ENCODE results near the gene STAB2.

The STAB2 gene

DNA sequence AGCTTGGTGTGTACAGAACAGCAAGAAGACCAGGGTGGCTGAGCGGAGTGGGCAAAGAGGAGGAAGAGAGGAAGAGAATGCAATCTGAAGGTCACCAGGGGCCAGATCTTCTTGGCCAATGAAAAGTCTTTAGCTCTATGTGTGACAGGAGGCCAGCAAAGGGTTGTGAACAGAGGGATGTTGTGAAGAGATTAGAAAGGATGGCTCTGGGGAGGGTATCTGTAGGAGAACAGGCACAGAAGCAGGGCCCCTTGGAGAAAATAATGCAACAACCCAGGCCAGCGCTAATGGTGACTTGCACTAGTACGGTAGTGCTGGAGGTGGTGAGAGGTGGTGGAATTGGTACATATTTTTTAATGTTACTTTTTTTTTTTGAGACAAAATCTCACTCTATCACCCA, 156.7 kb downstream of the STAB2 start:
- H3K36me3 ChIP-seq (ENCODE audit: control insufficient read depth, insufficient read depth, low read length), result no peaks in the 10 kb centered on the region

DNA sequence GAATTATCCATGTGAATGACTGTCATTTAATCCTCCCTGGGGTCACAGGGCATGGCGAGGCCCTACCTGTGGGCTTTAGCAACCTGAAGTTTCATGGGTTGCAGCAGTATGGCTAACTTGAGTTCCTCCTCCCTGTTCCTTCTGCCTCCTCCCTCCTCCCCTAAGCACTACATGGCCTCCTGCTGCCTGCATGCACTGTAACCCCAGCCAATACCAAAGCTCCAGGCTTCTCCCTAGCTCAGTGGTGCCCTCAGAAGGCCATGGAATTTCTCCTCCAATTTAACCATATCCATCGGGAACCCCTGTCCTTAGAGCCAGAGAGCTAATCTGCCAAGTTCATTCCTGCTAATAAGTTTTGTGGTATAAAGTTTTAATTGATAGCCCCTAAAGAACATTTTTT, 158.9 kb downstream of the STAB2 start:
- H3K27ac ChIP-seq (ENCODE audit: low read depth, low read length), result no peak overlapping the region

More for the DNA sequence above, 156.7 kb downstream of the STAB2 start:
- H3K27ac ChIP-seq (ENCODE audit: low read depth, low read length), result no peak overlapping the region
- H3K4me1 ChIP-seq (ENCODE audit: control insufficient read depth, insufficient read depth, low read length), result no peaks in the 10 kb centered on the region
- no peaks in the 10 kb centered on the region for H3K27me3 ChIP-seq (ENCODE audit: control insufficient read depth, insufficient read depth, low read length)
- H3K9me3 ChIP-seq (ENCODE audit: control insufficient read depth, insufficient read depth, low read length), result no peaks in the 10 kb centered on the region
- no peak overlapping the region for H3K9ac ChIP-seq (ENCODE audit: low read depth, low read length)
- H3K4me3 ChIP-seq (ENCODE audit: low read depth, low read length), result no peak overlapping the region

DNA sequence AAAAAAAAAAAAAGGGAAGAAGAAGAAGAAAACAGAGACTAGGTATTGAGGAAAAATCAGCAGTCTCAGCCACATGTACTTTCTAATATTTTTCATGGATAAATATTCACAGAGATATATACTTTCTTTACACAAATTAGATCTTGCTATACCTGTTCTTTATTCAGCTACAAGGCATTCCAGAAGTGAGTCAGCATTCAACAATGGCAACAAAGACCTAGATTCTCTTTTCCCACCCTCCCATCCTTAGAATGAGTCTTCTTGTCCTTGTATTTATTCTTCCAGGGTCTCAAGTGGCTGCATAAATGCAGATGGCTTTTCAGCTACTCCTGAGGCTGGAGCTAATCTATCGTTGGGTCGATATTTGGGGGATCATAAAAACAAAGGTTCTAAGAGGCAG, 160.9 kb downstream of the STAB2 start:
- H3K9ac ChIP-seq (ENCODE audit: low read depth, low read length), result no peak overlapping the region
- H3K36me3 ChIP-seq (ENCODE audit: control insufficient read depth, insufficient read depth, low read length), result no peaks in the 10 kb centered on the region
- H3K4me3 ChIP-seq (ENCODE audit: low read depth, low read length), result no peak overlapping the region
- no peaks in the 10 kb centered on the region for H3K4me1 ChIP-seq (ENCODE audit: control insufficient read depth, insufficient read depth, low read length)
- H3K9me3 ChIP-seq (ENCODE audit: control insufficient read depth, insufficient read depth, low read length), result no peaks in the 10 kb centered on the region
- H3K27ac ChIP-seq (ENCODE audit: low read depth, low read length), result no peak overlapping the region
- H3K27me3 ChIP-seq (ENCODE audit: control insufficient read depth, insufficient read depth, low read length), result no peaks in the 10 kb centered on the region

More for the DNA sequence above, 158.9 kb downstream of the STAB2 start:
- Histone ChIP-seq H3K4me1 (ENCODE audit: control insufficient read depth, insufficient read depth, low read length) (no peaks in the 10 kb centered on the region), H3K4me3 (ENCODE audit: low read depth, low read length) (no peak overlapping the region), H3K9me3 (ENCODE audit: control insufficient read depth, insufficient read depth, low read length) (no peaks in the 10 kb centered on the region), H3K27me3 (ENCODE audit: control insufficient read depth, insufficient read depth, low read length) (no peaks in the 10 kb centered on the region), H3K9ac (ENCODE audit: low read depth, low read length) (no peak overlapping the region), H3K36me3 (ENCODE audit: control insufficient read depth, insufficient read depth, low read length) (no peaks in the 10 kb centered on the region)

DNA sequence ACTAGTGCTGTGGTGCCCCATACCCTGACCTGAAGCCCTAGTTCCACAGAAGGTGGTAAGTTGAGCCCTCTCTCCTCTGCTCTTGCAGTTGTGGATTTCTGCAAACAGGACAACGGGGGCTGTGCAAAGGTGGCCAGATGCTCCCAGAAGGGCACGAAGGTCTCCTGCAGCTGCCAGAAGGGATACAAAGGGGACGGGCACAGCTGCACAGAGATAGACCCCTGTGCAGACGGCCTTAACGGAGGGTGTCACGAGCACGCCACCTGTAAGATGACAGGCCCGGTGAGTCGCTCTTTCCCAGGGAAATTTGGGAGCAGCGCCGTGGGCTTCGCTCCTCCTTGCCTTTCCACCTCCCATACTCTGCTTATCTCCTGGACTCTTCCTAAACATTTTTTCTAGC, 161.8 kb downstream of the STAB2 start:
- Histone ChIP-seq H3K27ac (ENCODE audit: low read depth, low read length) (no peak overlapping the region), H3K4me1 (ENCODE audit: control insufficient read depth, insufficient read depth, low read length) (no peaks in the 10 kb centered on the region), H3K9me3 (ENCODE audit: control insufficient read depth, insufficient read depth, low read length) (no peaks in the 10 kb centered on the region), H3K27me3 (ENCODE audit: control insufficient read depth, insufficient read depth, low read length) (no peaks in the 10 kb centered on the region), H3K4me3 (ENCODE audit: low read depth, low read length) (no peak overlapping the region), H3K9ac (ENCODE audit: low read depth, low read length) (no peak overlapping the region), H3K36me3 (ENCODE audit: control insufficient read depth, insufficient read depth, low read length) (no peaks in the 10 kb centered on the region)

DNA sequence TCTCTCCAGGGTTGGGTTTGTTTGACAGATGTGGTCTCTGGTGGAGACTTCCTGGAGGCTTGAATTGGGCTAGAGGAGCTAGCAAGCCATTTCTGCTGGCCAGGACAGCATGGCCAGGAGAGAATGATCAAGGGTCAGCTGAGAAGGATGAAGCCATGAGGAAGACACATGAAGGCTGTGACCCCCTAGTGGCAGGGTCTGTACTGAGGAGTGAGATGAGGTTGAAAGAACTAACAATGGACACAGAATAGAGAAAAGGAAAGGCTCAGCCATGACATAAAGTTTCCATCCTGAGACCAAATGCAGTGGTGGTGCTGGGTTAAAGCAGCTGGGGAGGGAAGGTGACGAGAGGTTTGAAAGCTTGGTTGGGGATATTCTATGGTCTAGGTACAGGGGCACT, 164.1 kb downstream of the STAB2 start:
- no peaks in the 10 kb centered on the region for H3K4me1 ChIP-seq (ENCODE audit: control insufficient read depth, insufficient read depth, low read length)
- no peak overlapping the region for H3K27ac ChIP-seq (ENCODE audit: low read depth, low read length)
- no peaks in the 10 kb centered on the region for H3K9me3 ChIP-seq (ENCODE audit: control insufficient read depth, insufficient read depth, low read length)
- H3K4me3 ChIP-seq (ENCODE audit: low read depth, low read length), result no peak overlapping the region
- no peak overlapping the region for H3K9ac ChIP-seq (ENCODE audit: low read depth, low read length)
- H3K27me3 ChIP-seq (ENCODE audit: control insufficient read depth, insufficient read depth, low read length), result no peaks in the 10 kb centered on the region
- H3K36me3 ChIP-seq (ENCODE audit: control insufficient read depth, insufficient read depth, low read length), result no peaks in the 10 kb centered on the region

DNA sequence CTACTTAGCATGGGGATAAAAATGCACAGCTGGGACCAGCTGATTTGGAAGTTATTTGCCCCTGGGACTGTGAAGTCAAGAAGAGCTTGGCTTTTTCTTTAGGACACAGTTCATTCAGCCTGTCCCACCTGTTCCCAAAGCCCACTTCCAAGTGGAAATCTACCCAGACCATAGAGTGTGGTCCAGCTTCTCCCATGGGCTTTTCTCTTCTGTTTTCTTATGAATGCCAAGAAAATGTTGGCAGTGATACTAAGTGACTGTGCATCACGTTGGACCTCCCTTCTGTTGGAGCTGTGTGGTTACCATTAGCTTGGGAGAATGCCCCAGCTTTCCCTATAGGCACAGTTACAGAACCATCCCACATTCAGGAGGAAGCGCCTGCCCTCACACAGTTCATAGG, 164.5 kb downstream of the STAB2 start:
- Histone ChIP-seq H3K4me3 (ENCODE audit: low read depth, low read length) (no peak overlapping the region), H3K9me3 (ENCODE audit: control insufficient read depth, insufficient read depth, low read length) (no peaks in the 10 kb centered on the region), H3K9ac (ENCODE audit: low read depth, low read length) (no peak overlapping the region), H3K36me3 (ENCODE audit: control insufficient read depth, insufficient read depth, low read length) (no peaks in the 10 kb centered on the region), H3K27ac (ENCODE audit: low read depth, low read length) (no peak overlapping the region), H3K4me1 (ENCODE audit: control insufficient read depth, insufficient read depth, low read length) (no peaks in the 10 kb centered on the region), H3K27me3 (ENCODE audit: control insufficient read depth, insufficient read depth, low read length) (no peaks in the 10 kb centered on the region)

DNA sequence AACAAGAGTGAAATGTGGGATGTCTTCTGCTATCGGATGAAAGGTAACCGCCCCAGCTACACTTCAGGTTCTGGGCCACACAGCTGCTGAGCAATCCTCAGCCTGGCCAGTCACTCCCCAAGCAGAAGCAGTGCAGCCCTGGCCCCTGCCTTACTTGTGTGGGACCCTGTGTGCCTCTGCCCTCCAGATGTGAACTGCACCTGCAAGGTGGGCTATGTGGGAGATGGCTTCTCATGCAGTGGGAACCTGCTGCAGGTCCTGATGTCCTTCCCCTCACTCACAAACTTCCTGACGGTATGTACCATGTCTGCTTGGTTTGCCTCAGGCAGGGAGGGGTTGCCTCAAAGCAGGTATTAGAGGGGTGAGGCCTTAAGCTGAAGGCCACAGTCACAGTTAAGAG, 168.4 kb downstream of the STAB2 start:
- H3K9me3 ChIP-seq (ENCODE audit: control insufficient read depth, insufficient read depth, low read length), result no peaks in the 10 kb centered on the region
- no peak overlapping the region for H3K9ac ChIP-seq (ENCODE audit: low read depth, low read length)
- H3K27me3 ChIP-seq (ENCODE audit: control insufficient read depth, insufficient read depth, low read length), result no peaks in the 10 kb centered on the region
- no peaks in the 10 kb centered on the region for H3K36me3 ChIP-seq (ENCODE audit: control insufficient read depth, insufficient read depth, low read length)
- no peak overlapping the region for H3K4me3 ChIP-seq (ENCODE audit: low read depth, low read length)
- H3K27ac ChIP-seq (ENCODE audit: low read depth, low read length), result no peak overlapping the region
- H3K4me1 ChIP-seq (ENCODE audit: control insufficient read depth, insufficient read depth, low read length), result no peaks in the 10 kb centered on the region

DNA sequence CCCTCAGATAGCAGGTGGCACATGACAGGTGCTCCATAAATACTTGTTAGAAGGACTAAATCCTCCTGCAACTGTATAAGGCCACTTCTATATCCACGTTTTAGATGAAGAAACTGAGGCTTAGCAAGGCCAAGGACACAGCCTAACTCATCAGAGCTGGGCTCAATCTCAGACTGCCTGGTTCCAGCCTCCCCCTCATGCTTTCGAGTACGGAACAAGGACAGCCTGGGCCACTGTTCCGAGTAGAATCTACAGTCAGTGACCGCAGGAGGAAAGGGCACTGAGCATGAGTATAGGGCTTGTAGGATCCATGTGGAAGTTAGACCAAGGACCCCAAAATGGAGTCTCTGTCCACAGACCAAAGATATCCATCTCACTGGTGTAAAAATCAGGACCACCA, 169.4 kb downstream of the STAB2 start:
- no peak overlapping the region for H3K27ac ChIP-seq (ENCODE audit: low read depth, low read length)
- H3K9ac ChIP-seq (ENCODE audit: low read depth, low read length), result no peak overlapping the region
- no peaks in the 10 kb centered on the region for H3K4me1 ChIP-seq (ENCODE audit: control insufficient read depth, insufficient read depth, low read length)
- no peak overlapping the region for H3K4me3 ChIP-seq (ENCODE audit: low read depth, low read length)
- no peaks in the 10 kb centered on the region for H3K9me3 ChIP-seq (ENCODE audit: control insufficient read depth, insufficient read depth, low read length)
- no peaks in the 10 kb centered on the region for H3K36me3 ChIP-seq (ENCODE audit: control insufficient read depth, insufficient read depth, low read length)
- no peaks in the 10 kb centered on the region for H3K27me3 ChIP-seq (ENCODE audit: control insufficient read depth, insufficient read depth, low read length)

DNA sequence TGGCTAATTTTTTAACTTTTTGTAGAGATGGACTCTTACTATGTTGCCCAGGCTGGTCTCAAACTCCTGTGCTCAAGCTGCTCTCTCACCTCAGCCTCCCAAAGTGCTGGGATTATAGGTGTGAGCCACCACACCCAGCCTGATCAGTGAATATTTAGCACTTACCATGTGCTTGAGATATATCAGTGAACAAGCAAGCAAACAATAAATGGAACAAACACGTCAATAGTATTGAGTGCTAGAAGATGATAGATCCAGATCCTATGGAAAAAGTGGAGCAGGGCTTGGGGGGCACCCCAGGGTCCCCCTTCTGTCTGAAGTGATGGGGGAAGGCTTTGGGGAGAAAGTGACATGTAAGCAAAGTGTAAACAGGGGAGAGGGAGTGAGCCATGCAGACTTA, 170.2 kb downstream of the STAB2 start:
- Histone ChIP-seq H3K9ac (ENCODE audit: low read depth, low read length) (no peak overlapping the region), H3K4me1 (ENCODE audit: control insufficient read depth, insufficient read depth, low read length) (no peaks in the 10 kb centered on the region), H3K36me3 (ENCODE audit: control insufficient read depth, insufficient read depth, low read length) (no peaks in the 10 kb centered on the region)

DNA sequence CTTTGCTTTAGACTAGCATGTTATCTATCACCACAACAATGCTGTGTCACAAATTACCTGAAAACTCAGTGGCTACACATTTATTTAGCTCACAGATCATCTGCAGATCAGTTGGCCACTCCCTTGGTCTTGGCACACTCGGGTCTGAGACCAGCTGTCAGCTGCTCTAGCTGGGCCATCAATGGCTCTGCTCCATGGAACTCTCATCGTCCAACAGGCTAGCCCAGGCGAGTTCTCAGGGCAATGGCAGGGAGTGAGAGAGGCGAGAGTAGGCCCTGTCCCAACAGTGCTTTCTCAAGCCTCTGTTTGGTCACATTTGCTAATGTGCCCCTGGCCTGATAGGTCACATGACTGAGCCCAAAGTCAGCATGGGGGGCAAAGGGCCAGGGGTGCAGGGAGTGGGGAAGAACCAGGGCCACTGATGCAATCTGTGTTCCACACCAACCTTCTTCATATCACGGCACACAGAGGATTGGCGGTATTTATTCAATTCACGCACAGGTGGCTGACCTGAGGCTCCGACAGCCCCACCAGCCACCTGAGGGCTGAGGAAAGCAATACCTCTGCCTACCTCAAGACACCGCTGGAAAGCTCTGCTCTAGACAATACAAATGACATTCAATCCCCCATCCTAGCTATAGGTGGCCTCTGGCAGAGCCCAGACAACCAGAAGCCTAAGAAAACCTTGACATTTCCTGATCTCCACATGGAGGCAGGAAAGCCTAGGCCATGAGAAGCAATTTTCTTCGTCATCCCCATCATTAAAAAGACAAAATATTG, 171.4 kb downstream of the STAB2 start:
- H3K27ac ChIP-seq (ENCODE audit: low read depth, low read length), result no peak overlapping the region
- H3K27me3 ChIP-seq (ENCODE audit: control insufficient read depth, insufficient read depth, low read length), result no peaks in the 10 kb centered on the region
- H3K4me1 ChIP-seq (ENCODE audit: control insufficient read depth, insufficient read depth, low read length), result no peaks in the 10 kb centered on the region
- no peaks in the 10 kb centered on the region for H3K9me3 ChIP-seq (ENCODE audit: control insufficient read depth, insufficient read depth, low read length)
- 0 out of 2 replicates have a peak, but pooled peaks cover 4% of the 10 kb centered on the region for H3K36me3 ChIP-seq (ENCODE audit: control insufficient read depth, insufficient read depth, low read length)
- no peak overlapping the region for H3K9ac ChIP-seq (ENCODE audit: low read depth, low read length)
- no peak overlapping the region for H3K4me3 ChIP-seq (ENCODE audit: low read depth, low read length)

More for the DNA sequence above, 170.2 kb downstream of the STAB2 start:
- no peaks in the 10 kb centered on the region for H3K9me3 ChIP-seq (ENCODE audit: control insufficient read depth, insufficient read depth, low read length)
- no peak overlapping the region for H3K4me3 ChIP-seq (ENCODE audit: low read depth, low read length)
- H3K27ac ChIP-seq (ENCODE audit: low read depth, low read length), result no peak overlapping the region
- no peaks in the 10 kb centered on the region for H3K27me3 ChIP-seq (ENCODE audit: control insufficient read depth, insufficient read depth, low read length)

DNA sequence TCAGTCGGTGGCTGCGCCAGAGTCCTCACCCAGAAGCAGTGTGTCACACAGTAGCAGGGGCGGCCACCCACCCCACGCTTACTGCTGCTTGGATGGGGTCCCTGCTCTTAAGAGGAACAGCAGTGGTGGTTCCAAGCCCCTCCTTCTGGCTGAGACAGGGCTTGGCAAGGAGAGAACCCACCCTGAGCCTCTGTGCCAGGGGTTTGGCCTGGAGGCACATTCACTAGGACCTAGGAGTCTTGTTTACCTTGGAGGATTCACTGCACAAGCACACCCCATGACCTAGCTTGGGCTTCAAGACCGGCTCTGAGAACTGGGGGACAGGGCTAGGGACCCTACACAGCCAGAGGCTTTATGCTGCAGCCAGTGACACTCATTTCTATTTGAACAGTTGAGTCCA, 175.4 kb downstream of the STAB2 start:
- Histone ChIP-seq H3K4me1 (ENCODE audit: control insufficient read depth, insufficient read depth, low read length) (no peaks in the 10 kb centered on the region), H3K4me3 (ENCODE audit: low read depth, low read length) (no peak overlapping the region), H3K27ac (ENCODE audit: low read depth, low read length) (no peak overlapping the region), H3K27me3 (ENCODE audit: control insufficient read depth, insufficient read depth, low read length) (no peaks in the 10 kb centered on the region), H3K9ac (ENCODE audit: low read depth, low read length) (no peak overlapping the region), H3K9me3 (ENCODE audit: control insufficient read depth, insufficient read depth, low read length) (no peaks in the 10 kb centered on the region), H3K36me3 (ENCODE audit: control insufficient read depth, insufficient read depth, low read length) (peaks cover 11% of the 10 kb centered on the region; the same call in 1 of the 2 replicates)

All from HUES48 (cell line).